OCI-LY3 (cell line): ENCODE results near the gene COL4A2.
"Not testable (repeated sequence)": the region's sequence is repeated elsewhere in the genome, so short reads cannot be mapped to it uniquely, and the experiment has no call there.

Source experiments
- H2AFZ ChIP-seq: fragments of 200-600, 300-600 bp; shearing (Covaris generic); 2 replicates; pipeline ENCODE4 v1.6.0; 2014; ENCODE audit warnings: antibody characterized with exemption, low read depth, low read length
- H3K27ac ChIP-seq: fragments of 200-600, 300-600 bp; sonication (generic); 2 replicates; pipeline ENCODE4 v1.5.1; 2014; ENCODE audit warnings: mild to moderate bottlenecking, low read length, moderate library complexity, mixed read lengths
- H3K27me3 ChIP-seq: fragments of 200-600, 300-600 bp; sonication (generic); 2 replicates; pipeline ENCODE4 v1.6.1; 2014; ENCODE audit warnings: low read depth, low read length, mixed read lengths
- H3K36me3 ChIP-seq: fragments of 200-600, 300-600 bp; sonication (generic); replicated peaks from 2 replicates; pipeline ENCODE3; 2014; ENCODE audit warnings: low read depth, low read length, mixed read lengths
- H3K4me1 ChIP-seq: fragments of 300-600, 200-600 bp; sonication (generic); 2 replicates; pipeline ENCODE4 v1.6.1; 2014; ENCODE audit warnings: low read length, mixed read lengths
- H3K4me2 ChIP-seq: fragments of 200-600, 300-600 bp; sonication (generic); 2 replicates; pipeline ENCODE4 v1.6.1; 2014; ENCODE audit warnings: low read length, mixed read lengths
- H3K4me3 ChIP-seq: fragments of 300-600, 200-600 bp; sonication (generic); 2 replicates; pipeline ENCODE4 v1.5.1; 2014; ENCODE audit warnings: antibody characterized with exemption, mild to moderate bottlenecking, low read length, moderate library complexity
- H3K79me2 ChIP-seq: fragments of 300-600, 200-600 bp; shearing (Covaris generic); 2 replicates; pipeline ENCODE4 v1.6.1; 2014; ENCODE audit warnings: mild to moderate bottlenecking, low read length, mixed read lengths
- H3K9ac ChIP-seq: fragments of 300-600, 200-600 bp; shearing (Covaris generic); 2 replicates; pipeline ENCODE4 v1.6.0; 2014; ENCODE audit warnings: mild to moderate bottlenecking, low read length, moderate library complexity
- H3K9me3 ChIP-seq: fragments of 200-600, 300-600 bp; shearing (Covaris generic); 2 replicates; pipeline ENCODE4 v1.6.1; 2014; ENCODE audit warnings: low read length, mixed read lengths; ENCODE audit not compliant: insufficient read depth
- H4K20me1 ChIP-seq: fragments of 200-600, 300-600 bp; sonication (generic); 2 replicates; pipeline ENCODE4 v1.6.1; 2016; ENCODE audit warnings: low read length, mixed read lengths; ENCODE audit not compliant: insufficient read depth
- CTCF ChIP-seq: fragments of 200-600, 300-600 bp; sonication (generic); IDR thresholded peaks from 2 replicates; pipeline ENCODE4 v1.5.1; 2014; ENCODE audit warnings: antibody characterized with exemption, low read length, low read depth
- EZH2phosphoT487 ChIP-seq: fragments of 200-600 bp; shearing (Covaris generic); IDR thresholded peaks from 2 replicates; pipeline ENCODE4 v1.6.1; 2018; ENCODE audit warnings: antibody characterized with exemption, mixed run types, low read depth

The COL4A2 gene

GRCh38 chr13:110312339-110313031 lies 5.4 kb downstream of the COL4A2 start:
- no peaks in the 10 kb centered on the region for H3K9me3 ChIP-seq
- H3K4me3 ChIP-seq: no peak overlapping the region
- peaks cover under 1% of the 10 kb centered on the region; the same call in 1 of the 2 replicates for H3K27me3 ChIP-seq
- no peaks in the 10 kb centered on the region for H4K20me1 ChIP-seq
- H3K79me2 ChIP-seq: no peaks in the 10 kb centered on the region
- H3K4me2 ChIP-seq: no peak overlapping the region
- no peak overlapping the region for H3K9ac ChIP-seq
- no peaks in the 10 kb centered on the region for H3K4me1 ChIP-seq
- H3K27ac ChIP-seq: no peak overlapping the region
- TF ChIP-seq EZH2phosphoT487 (no peak), CTCF (no peak)
- no peak overlapping the region for H2AFZ ChIP-seq
- no peaks in the 10 kb centered on the region for H3K36me3 ChIP-seq

- not testable (repeated sequence) for H3K27me3 ChIP-seq, H3K4me2 ChIP-seq, H3K36me3 ChIP-seq, H3K27ac ChIP-seq, H3K79me2 ChIP-seq, H2AFZ ChIP-seq, H4K20me1 ChIP-seq, H3K9me3 ChIP-seq, H3K4me3 ChIP-seq, H3K9ac ChIP-seq, H3K4me1 ChIP-seq
These were observed 6.2 kb downstream of the COL4A2 start for GRCh38 chr13:110313261-110313660.

GRCh38 chr13:110313733-110314132 lies 6.6 kb downstream of the COL4A2 start:
- not testable (repeated sequence) for H3K27ac ChIP-seq, H4K20me1 ChIP-seq, H3K79me2 ChIP-seq, H2AFZ ChIP-seq, H3K9me3 ChIP-seq, H3K36me3 ChIP-seq, H3K4me1 ChIP-seq, H3K4me2 ChIP-seq, H3K9ac ChIP-seq, H3K27me3 ChIP-seq, H3K4me3 ChIP-seq

GRCh38 chr13:110314516-110315245 lies 7.6 kb downstream of the COL4A2 start:
- Histone ChIP-seq H3K4me2 (no peak overlapping the region), H3K36me3 (no peaks in the 10 kb centered on the region), H3K79me2 (no peaks in the 10 kb centered on the region), H3K4me1 (no peaks in the 10 kb centered on the region), H3K4me3 (no peak overlapping the region), H4K20me1 (no peaks in the 10 kb centered on the region), H3K9me3 (no peaks in the 10 kb centered on the region), H3K27ac (no peak overlapping the region), H3K9ac (no peak overlapping the region), H3K27me3 (peaks cover 10% of the 10 kb centered on the region; the same call in 1 of the 2 replicates), H2AFZ (no peak overlapping the region)
- no peak for TF ChIP-seq CTCF
- no peak for TF ChIP-seq EZH2phosphoT487

GRCh38 chr13:110316196-110316595 lies 9.1 kb downstream of the COL4A2 start:
- no peak overlapping the region for H2AFZ ChIP-seq
- no peaks in the 10 kb centered on the region for H3K36me3 ChIP-seq
- H3K27me3 ChIP-seq: peaks cover 12% of the 10 kb centered on the region; the same call in 1 of the 2 replicates
- no peak overlapping the region for H3K4me2 ChIP-seq
- no peaks in the 10 kb centered on the region for H3K9me3 ChIP-seq
- no peaks in the 10 kb centered on the region for H3K4me1 ChIP-seq
- H3K27ac ChIP-seq: no peak overlapping the region
- no peak overlapping the region for H3K4me3 ChIP-seq
- no peaks in the 10 kb centered on the region for H3K79me2 ChIP-seq
- H4K20me1 ChIP-seq: no peaks in the 10 kb centered on the region
- H3K9ac ChIP-seq: no peak overlapping the region
- TF ChIP-seq EZH2phosphoT487: no peak
- TF ChIP-seq CTCF: no peak
